NCI-H128 (cell line): ENCODE measurements around the gene SSPN.

Source experiments
- DNase-seq: peaks from one replicate; lab custom pipeline; 2025; ENCODE audit not compliant: unreplicated experiment; lab: John Stamatoyannopoulos, UW

The SSPN gene

DNA sequence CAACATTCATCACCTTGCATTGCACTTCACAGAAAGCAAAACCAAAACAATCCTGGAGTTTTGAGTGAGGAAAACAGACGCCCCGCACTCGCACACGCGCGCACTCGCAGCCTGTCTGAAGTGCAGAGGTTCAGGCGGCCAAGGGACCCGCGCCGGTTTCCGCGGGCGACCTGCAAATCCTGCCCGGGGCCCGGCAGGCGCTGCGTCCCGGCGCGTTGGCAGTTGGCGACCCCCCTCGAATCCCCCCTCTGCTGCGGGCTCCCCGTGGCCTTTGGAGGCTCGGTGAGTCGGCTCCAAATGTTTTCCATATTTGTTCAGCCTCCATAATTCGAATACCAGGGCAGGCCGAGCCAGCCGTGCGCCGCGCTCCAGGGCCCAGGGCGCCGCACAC lies at the start of gene SSPN:
Gene SSPN (plus strand): TSS at position 324 of the 391 bp plus-strand sequence. CDS start 100 bp downstream, outside the sequence.
- no peak for DNase-seq

GRCh38 chr12:26148291-26148690 lies 47.1 kb upstream of the SSPN start:
- DNase-seq: no peak

DNA sequence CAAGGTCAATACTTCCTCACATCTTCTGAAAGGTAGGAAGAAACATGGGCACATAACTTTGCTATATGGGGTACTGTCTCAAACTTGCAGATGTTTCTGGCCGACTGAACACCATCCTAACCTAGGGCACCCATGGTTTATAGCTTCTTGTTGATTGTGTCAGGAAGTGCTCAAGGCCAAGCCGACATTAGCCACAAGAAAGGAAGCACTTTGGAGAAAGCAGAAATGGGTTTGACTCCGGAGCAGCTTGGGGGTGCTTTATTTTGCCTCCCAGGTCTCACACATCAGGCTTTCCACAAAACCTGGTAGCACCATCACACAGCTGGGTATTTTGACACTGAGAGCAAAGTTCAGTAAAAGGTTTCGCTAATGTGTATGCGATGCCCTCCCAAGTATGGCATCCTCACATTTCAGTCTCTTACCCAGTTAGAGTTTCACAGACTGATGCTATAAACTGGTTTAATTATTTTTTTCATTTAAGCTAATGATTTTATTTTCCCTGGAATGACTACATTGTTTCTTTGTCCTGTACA lies 45.3 kb upstream of the SSPN start:
- DNase-seq: no peak

- no peak for DNase-seq
Measured at GRCh38 chr12:26150736-26151450, 44.5 kb upstream of the SSPN start.

DNA sequence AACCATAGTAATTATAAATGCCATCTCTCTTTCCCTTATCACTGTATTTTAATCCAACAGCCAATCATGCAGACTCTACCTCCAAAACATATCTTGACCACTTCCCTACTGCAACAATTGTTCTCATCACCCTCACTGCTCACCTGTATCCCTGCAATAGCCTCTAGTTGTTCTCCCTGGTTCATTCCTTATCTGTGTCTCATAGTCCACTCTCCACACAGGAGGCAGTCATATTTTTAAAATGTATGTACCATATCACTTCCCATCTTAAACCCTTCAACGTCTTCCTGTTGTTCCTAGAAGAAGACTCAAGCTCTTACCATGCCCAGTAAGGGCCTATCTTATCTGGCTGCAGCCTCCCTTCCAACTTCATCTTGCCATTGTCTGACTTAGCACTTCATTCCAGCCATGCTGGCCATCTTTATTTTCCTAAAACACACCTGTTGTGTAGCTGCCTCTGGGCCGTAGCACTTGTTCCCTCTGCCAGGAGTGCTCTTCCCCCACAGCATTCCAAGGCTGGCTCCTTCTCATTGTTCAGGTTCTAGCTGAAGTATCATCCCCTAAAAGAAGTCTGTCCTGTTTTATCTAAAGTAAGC lies 42.8 kb upstream of the SSPN start:
- DNase-seq: no peak

DNA sequence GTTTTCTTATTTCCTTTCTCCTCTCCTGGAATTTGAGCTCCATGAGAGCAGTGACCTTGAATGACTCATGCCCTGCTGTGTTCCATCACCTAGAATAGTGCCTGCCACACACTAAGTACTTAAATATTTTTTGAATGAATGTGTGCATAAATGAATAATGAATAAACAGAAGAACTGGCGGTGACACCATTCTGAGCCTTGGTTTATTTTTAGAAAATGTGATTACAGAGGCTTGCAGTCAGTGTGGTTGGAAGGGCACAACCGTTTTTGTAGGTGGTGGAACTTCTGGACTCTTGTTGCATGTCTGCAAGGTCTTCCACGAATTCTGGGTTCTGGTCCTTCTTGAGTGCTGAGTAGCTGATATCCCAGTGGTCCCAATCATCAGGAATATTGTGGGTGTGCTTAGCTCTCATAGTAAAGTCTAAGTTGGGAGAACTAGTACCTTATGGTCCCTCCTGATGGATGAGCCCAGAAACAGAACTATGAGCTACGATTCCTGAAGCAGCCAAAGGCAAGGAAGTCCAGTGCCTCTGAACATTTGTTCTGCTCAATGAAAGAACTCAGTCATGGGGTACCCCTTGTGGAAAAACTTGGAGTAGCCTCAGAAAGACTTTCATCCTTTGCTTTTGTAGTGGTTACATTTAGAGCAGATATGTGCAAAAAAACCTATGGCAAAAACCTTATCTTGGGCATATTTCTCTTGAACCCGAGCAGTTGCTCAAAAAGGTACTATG lies 41.8 kb upstream of the SSPN start:
- DNase-seq: no peak

DNA sequence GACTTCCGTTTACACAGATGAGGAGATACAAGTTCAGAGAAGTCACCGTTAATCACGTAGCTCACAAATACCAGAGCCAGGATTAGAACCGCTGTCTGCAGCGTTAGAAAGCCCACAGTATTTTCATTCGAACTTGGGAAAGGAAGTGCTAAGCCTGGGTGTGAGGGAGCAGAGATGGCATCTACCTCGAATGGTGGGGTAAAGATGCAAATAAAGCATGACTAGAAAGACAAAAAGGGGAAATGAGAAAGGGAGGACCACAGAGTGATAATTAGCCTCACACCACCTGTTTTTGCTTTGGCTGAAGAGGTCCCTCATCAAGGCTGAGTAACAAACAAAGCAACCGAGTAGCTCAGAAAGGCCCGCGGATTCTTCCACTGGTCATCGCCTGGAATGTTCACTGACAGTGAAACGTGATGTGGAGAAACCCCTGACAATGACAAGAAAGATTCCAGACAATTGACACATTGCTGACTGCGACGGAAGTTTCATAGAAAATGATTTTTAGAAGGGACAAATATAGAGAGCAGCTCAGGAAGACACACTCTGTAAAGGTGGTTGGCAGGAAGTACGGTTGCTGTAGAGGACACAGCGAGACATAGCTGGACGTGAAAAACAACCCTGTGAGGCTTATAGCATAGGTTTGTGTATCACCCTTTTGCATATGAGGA lies 39.0 kb upstream of the SSPN start:
- DNase-seq: no peak

GRCh38 chr12:26157001-26157400 lies 38.4 kb upstream of the SSPN start:
- DNase-seq: no peak

DNA sequence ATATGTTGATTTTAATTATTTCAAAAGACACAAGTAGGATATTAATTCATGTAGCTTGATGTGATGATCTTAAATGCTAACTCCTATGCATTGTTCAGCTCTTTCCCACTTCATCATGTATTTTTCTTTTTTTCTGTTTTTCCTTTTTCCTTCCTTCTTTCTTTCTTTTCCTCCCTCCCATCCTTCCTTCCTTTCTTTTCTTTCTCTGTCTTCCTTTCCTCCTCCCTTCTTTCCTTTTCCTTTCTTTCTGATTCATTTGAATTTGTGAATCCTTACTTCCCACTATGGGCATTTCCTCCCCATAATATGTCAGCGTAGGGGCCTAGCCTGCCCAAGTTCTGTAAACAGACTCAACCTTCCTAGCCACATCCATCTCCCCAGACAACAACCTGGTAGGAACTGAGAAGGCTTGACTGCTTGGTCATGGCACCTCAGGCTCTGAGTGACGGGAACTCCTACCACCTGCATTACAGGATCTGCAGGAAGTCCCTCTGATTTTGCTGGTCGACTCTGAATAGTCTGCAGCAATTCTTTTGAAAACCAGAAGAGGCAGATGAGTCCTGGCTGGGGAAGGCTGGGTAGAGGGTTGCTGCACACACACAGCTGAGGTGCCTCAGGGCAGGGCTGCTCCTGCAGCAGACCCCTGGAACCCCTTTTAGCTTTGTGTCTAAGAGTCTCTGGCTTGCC lies 37.2 kb upstream of the SSPN start:
- no peak for DNase-seq

- no peak for DNase-seq
Measured at GRCh38 chr12:26162174-26162573, 33.2 kb upstream of the SSPN start.

DNA sequence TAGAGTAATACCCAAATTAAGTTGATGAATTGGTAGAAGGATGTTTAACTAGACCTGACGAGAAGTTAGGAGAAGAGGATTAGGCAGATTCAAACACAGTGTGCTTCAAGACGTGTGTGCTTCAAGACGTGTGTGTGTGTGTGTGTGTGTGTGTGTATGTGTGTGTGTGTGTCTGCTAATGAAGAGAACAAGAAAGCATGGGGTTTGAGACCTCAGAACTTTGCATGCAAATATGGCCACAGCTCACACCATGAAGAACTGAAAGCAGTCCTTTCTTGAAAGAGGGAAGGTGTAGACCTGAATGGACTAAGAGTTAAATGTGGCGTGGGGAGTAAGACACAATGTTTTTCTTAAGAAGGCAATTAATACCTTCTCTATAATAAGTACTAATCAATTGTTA lies 32.5 kb upstream of the SSPN start:
- DNase-seq: no peak

DNA sequence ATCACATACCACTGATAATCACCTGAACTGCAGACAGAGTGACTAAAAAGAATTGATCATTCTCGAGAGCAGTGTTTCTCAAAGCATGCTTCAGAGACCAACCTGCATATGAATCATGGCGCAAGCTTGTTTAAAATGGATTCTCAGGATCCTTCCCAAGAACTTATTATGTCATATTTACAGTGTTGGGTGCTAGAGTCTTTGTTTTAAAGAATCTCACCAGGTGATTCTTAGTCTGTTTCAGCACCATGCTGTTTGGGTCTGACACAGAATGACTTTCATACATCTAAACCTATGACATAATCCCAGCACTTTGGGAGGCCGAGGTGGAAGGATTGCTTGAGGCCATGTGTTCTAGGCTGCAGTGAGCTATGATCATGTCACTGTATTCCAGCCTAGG lies 31.3 kb upstream of the SSPN start:
- DNase-seq: no peak

GRCh38 chr12:26172013-26172412 lies 23.4 kb upstream of the SSPN start:
- no peak for DNase-seq

DNA sequence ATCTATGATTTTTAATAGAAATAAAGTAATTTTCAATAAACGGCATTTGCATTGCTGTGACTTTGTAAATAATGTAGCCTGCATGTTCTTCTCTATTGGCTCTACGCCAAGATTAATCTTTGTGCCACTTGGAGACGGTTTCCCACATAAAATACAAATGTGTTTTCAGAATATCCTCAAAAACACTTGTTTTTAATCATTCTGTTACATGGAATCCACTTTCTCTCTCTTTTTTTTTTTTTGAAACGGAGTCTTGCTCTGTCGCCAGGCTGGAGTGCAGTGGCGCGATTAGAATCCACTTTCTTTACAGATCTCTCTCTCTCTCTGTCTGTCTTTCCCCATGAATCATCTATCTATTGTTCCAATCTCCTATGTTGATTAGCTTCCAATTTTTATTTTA lies 22.8 kb upstream of the SSPN start:
- DNase-seq: no peak

GRCh38 chr12:26172946-26173552 lies 22.3 kb upstream of the SSPN start:
- DNase-seq: no peak

GRCh38 chr12:26176725-26177124 lies 18.6 kb upstream of the SSPN start:
- DNase-seq: no peak

- DNase-seq: no peak
Measured at GRCh38 chr12:26177283-26177682, 18.1 kb upstream of the SSPN start.

GRCh38 chr12:26179826-26180225 lies 15.5 kb upstream of the SSPN start:
- DNase-seq: no peak

- DNase-seq: no peak
Measured at GRCh38 chr12:26182377-26182776, 13.0 kb upstream of the SSPN start.

GRCh38 chr12:26185532-26186320 lies 9.6 kb upstream of the SSPN start:
- DNase-seq: no peak
